Measurements from ENCODE around the gene ZNF160.

DNA sequence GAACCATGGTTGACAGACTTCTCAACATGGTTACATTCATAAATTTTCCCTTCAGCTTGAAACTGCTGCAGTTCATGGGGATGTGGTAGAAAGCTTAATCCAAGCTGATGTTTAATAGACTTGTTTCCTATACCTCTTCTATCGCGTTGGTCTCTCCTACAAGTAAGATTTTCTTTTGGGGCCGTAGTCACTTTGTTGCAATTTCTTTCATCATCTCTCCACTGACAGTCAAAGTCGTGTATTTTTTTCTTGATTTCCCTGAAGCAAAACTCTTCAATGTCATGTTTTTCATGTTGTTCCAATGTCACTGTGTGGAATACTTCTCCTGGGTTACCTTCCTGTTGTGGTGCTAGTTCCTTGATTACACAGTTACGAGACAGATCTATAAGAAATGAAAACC is 6.3 kb upstream of the ZNF160 start:
- TF ChIP-seq, protein P1, sequence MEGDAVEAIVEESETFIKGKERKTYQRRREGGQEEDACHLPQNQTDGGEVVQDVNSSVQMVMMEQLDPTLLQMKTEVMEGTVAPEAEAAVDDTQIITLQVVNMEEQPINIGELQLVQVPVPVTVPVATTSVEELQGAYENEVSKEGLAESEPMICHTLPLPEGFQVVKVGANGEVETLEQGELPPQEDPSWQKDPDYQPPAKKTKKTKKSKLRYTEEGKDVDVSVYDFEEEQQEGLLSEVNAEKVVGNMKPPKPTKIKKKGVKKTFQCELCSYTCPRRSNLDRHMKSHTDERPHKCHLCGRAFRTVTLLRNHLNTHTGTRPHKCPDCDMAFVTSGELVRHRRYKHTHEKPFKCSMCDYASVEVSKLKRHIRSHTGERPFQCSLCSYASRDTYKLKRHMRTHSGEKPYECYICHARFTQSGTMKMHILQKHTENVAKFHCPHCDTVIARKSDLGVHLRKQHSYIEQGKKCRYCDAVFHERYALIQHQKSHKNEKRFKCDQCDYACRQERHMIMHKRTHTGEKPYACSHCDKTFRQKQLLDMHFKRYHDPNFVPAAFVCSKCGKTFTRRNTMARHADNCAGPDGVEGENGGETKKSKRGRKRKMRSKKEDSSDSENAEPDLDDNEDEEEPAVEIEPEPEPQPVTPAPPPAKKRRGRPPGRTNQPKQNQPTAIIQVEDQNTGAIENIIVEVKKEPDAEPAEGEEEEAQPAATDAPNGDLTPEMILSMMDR (IDR thresholded peaks at IDR 0.05; ENCODE audit: insufficient read depth, low read depth, low read length) = no peak
- TF ChIP-seq EZH2 (IDR thresholded peaks at IDR 0.05; ENCODE audit: insufficient read depth, low read length) = no peak

All from astrocyte (in vitro differentiated cells and primary cell).